SK-N-SH treated with all-trans-retinoic acid at 6 μM for 48 hours (cell line): ENCODE measurements around the gene KLHL35.
A peak's percentile ranks its signal among the peaks of the same experiment; 100 is the strongest.

Experiments used
- ATAC-seq: fragments of 200-7000 bp; cut with Tn5 transposase; 3 replicates; pipeline ENCODE4 v1.9.1; 2020; ENCODE audit warnings: mild to moderate bottlenecking, moderate library complexity
- ARNTL ChIP-seq: fragments of 450-650 bp; formaldehyde crosslinking; IDR thresholded peaks from 2 replicates; pipeline ENCODE4 v1.5.0; 2020; ENCODE audit warnings: low read depth, mild to moderate bottlenecking, moderate library complexity, borderline replicate concordance
- CSDC2 ChIP-seq: fragments of 250-450 bp; sonication (Bioruptor Pico); IDR thresholded peaks from 2 replicates; pipeline ENCODE4 v1.5.0; 2020; ENCODE audit warnings: mild to moderate bottlenecking, moderate library complexity
- CSRNP3 ChIP-seq: fragments of 250-450 bp; sonication (Bioruptor Pico); IDR thresholded peaks from 2 replicates; pipeline ENCODE4 v1.5.1; 2021; ENCODE audit warnings: mild to moderate bottlenecking, moderate library complexity
- ESRRG ChIP-seq: fragments of 250-450 bp; sonication (Bioruptor Pico); IDR thresholded peaks from 2 replicates; pipeline ENCODE4 v1.6.1; 2021; ENCODE audit warnings: mild to moderate bottlenecking
- GLIS3 ChIP-seq: fragments of 250-450 bp; sonication (Bioruptor Pico); IDR thresholded peaks from 2 replicates; pipeline ENCODE4 v1.5.0; 2020; ENCODE audit warnings: mild to moderate bottlenecking, moderate library complexity
- ISL1 ChIP-seq: fragments of 250-450 bp; sonication (Bioruptor Pico); IDR thresholded peaks from 2 replicates; pipeline ENCODE4 v2.1.2; 2022; ENCODE audit warnings: mild to moderate bottlenecking, moderate library complexity
- PPARA ChIP-seq: fragments of 250-450 bp; sonication (Bioruptor Pico); IDR thresholded peaks from 2 replicates; pipeline ENCODE4 v1.5.0; 2020; ENCODE audit warnings: mild to moderate bottlenecking, borderline replicate concordance
- SNAI2 ChIP-seq: fragments of 250-450 bp; sonication (Bioruptor Pico); IDR thresholded peaks from 2 replicates; pipeline ENCODE4 v1.5.0; 2020; ENCODE audit warnings: mild to moderate bottlenecking, moderate library complexity
- TCF4 ChIP-seq: fragments of 250-450 bp; sonication (Bioruptor Pico); IDR thresholded peaks from 2 replicates; pipeline ENCODE4 v1.8.0; 2021; ENCODE audit warnings: mild to moderate bottlenecking, moderate library complexity, borderline replicate concordance
- TOX ChIP-seq: fragments of 250-450 bp; sonication (Bioruptor Pico); IDR thresholded peaks from 2 replicates; pipeline ENCODE4 v1.8.0; 2021; ENCODE audit warnings: mild to moderate bottlenecking, moderate library complexity, borderline replicate concordance
- TSHZ2 ChIP-seq: fragments of 250-450 bp; sonication (Bioruptor Pico); IDR thresholded peaks from 2 replicates; pipeline ENCODE4 v1.5.0; 2020; ENCODE audit warnings: mild to moderate bottlenecking, moderate library complexity
- ZFP30 ChIP-seq: fragments of 450-650 bp; formaldehyde crosslinking; IDR thresholded peaks from 2 replicates; pipeline ENCODE4 v1.5.0; 2022; ENCODE audit warnings: mild to moderate bottlenecking, moderate library complexity
- ZNF565 ChIP-seq: fragments of 450-650 bp; formaldehyde crosslinking; conservative IDR thresholded peaks from 2 replicates; pipeline ENCODE4 v1.5.0; 2020; ENCODE audit warnings: low read depth, mild to moderate bottlenecking, moderate library complexity
- ZNF8 ChIP-seq: fragments of 450-650 bp; formaldehyde crosslinking; IDR thresholded peaks from 2 replicates; pipeline ENCODE4 v1.5.0; 2020; ENCODE audit warnings: mild to moderate bottlenecking, moderate library complexity
- TF ChIP-seq, protein P1 (sequence below): fragments of 250-450 bp; sonication (Bioruptor Pico); IDR thresholded peaks from 2 replicates; pipeline ENCODE4 v1.8.0; 2021; ENCODE audit warnings: low read depth, mild to moderate bottlenecking, moderate library complexity, borderline replicate concordance
- TF ChIP-seq, protein P2 (sequence below): fragments of 250-450 bp; sonication (Bioruptor Pico); IDR thresholded peaks from 2 replicates; pipeline ENCODE4 v1.5.1; 2020; ENCODE audit warnings: low read depth, mild to moderate bottlenecking, moderate library complexity

Gene KLHL35

GRCh38 chr11:75467881-75468280 lies 34.9 kb upstream of the KLHL35 start (continued):
- no peak for TF ChIP-seq CSDC2 (CRISPR knock-in tag)
- TF ChIP-seq TOX (CRISPR knock-in tag): no peak
- no peak for TF ChIP-seq SNAI2
- TF ChIP-seq, protein P1, sequence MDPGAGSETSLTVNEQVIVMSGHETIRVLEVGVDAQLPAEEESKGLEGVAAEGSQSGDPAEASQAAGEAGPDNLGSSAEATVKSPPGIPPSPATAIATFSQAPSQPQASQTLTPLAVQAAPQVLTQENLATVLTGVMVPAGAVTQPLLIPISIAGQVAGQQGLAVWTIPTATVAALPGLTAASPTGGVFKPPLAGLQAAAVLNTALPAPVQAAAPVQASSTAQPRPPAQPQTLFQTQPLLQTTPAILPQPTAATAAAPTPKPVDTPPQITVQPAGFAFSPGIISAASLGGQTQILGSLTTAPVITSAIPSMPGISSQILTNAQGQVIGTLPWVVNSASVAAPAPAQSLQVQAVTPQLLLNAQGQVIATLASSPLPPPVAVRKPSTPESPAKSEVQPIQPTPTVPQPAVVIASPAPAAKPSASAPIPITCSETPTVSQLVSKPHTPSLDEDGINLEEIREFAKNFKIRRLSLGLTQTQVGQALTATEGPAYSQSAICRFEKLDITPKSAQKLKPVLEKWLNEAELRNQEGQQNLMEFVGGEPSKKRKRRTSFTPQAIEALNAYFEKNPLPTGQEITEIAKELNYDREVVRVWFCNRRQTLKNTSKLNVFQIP (CRISPR knock-in tag): no peak

GRCh38 chr11:75467311-75467710 lies 34.3 kb upstream of the KLHL35 start:
- TF ChIP-seq TCF4 (CRISPR knock-in tag): no peak
- TF ChIP-seq ZNF8: no peak
- TF ChIP-seq GLIS3 (CRISPR knock-in tag): no peak
- TF ChIP-seq TSHZ2: no peak
- no peak for TF ChIP-seq TOX (CRISPR knock-in tag)
- TF ChIP-seq, protein P1 (CRISPR knock-in tag): no peak
- no peak for TF ChIP-seq CSRNP3 (CRISPR knock-in tag)
- no peak for TF ChIP-seq ISL1 (CRISPR knock-in tag)
- TF ChIP-seq, all 23 proteins: peak for 0
- ATAC-seq: no peak

DNA sequence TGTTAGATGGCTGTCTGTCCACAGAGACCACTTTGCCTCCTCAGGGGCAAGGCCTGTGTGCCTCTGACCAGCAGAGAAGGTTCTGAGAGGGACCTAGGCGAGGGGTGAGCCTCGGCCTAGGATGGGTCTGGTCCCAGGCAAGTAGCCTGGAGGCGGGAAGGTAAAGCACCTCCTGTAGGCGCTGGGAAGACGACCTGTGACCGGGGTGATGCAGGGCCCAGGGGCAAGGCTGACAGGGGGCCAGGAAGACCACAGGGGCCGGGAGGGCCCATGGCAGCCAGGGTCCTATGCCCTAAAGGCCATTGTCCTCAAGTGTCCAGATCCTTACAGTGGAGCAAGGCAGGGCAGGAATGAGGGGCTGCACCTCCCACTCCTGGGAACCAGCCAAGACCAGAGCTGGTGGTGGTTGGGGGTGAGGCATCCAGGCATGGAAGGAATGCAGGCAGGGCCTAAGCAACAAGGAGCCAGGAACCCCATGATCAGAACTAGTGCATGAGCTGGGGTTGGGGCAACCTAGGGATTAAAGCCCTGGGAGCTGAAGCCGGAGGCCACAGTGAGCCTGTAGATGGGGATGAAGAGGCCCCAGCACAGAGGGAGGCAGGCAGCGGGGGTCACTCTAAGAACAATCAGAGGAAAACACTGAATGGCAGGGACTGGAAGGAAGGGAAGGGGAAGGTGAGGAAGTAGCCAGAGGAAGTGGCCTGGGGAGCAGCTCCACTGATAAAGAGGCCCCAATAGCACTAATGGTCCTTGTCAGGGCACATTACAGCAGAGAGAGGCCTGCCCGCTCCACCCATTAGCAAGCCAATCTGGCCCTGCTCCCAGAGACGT lies 32.9 kb upstream of the KLHL35 start:
- ATAC-seq: peak; percentile 65
- TF ChIP-seq ESRRG: no peak
- TF ChIP-seq TCF4 (CRISPR knock-in tag): no peak
- no peak for TF ChIP-seq ZNF565 (CRISPR knock-in tag)
- TF ChIP-seq ARNTL: no peak
- TF ChIP-seq, protein P1 (CRISPR knock-in tag): no peak
- no peak for TF ChIP-seq PPARA (CRISPR knock-in tag)
- no peak for TF ChIP-seq TSHZ2
- TF ChIP-seq, protein P2, sequence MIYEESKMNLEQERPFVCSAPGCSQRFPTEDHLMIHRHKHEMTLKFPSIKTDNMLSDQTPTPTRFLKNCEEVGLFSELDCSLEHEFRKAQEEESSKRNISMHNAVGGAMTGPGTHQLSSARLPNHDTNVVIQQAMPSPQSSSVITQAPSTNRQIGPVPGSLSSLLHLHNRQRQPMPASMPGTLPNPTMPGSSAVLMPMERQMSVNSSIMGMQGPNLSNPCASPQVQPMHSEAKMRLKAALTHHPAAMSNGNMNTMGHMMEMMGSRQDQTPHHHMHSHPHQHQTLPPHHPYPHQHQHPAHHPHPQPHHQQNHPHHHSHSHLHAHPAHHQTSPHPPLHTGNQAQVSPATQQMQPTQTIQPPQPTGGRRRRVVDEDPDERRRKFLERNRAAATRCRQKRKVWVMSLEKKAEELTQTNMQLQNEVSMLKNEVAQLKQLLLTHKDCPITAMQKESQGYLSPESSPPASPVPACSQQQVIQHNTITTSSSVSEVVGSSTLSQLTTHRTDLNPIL: no peak
- no peak for TF ChIP-seq SNAI2
- no peak for TF ChIP-seq ZNF8
- no peak for TF ChIP-seq ZFP30 (CRISPR knock-in tag)
